GM10266 (cell line): ENCODE data around the gene ASCL2.
"Not testable (repeated sequence)": the region's sequence is repeated elsewhere in the genome, so short reads cannot be mapped to it uniquely, and the experiment has no call there.

Experiments
- DNase-seq: peaks from one replicate; pipeline ENCODE4 v3.0.0; 2012; ENCODE audit errors: extremely low spot score
- TF ChIP-seq, protein P1 (sequence below): IDR thresholded peaks from 2 replicates; pipeline ENCODE4 v1.5.1; 2012; ENCODE audit warnings: mild to moderate bottlenecking, low read depth; ENCODE audit not compliant: control insufficient read depth, insufficient read depth; ENCODE audit errors: missing control alignments

ASCL2 gene

GRCh38 chr11:2293531-2293971 lies 23.2 kb upstream of the ASCL2 start:
- no peak for DNase-seq
- TF ChIP-seq, protein P1, sequence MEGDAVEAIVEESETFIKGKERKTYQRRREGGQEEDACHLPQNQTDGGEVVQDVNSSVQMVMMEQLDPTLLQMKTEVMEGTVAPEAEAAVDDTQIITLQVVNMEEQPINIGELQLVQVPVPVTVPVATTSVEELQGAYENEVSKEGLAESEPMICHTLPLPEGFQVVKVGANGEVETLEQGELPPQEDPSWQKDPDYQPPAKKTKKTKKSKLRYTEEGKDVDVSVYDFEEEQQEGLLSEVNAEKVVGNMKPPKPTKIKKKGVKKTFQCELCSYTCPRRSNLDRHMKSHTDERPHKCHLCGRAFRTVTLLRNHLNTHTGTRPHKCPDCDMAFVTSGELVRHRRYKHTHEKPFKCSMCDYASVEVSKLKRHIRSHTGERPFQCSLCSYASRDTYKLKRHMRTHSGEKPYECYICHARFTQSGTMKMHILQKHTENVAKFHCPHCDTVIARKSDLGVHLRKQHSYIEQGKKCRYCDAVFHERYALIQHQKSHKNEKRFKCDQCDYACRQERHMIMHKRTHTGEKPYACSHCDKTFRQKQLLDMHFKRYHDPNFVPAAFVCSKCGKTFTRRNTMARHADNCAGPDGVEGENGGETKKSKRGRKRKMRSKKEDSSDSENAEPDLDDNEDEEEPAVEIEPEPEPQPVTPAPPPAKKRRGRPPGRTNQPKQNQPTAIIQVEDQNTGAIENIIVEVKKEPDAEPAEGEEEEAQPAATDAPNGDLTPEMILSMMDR, result no peak

DNA sequence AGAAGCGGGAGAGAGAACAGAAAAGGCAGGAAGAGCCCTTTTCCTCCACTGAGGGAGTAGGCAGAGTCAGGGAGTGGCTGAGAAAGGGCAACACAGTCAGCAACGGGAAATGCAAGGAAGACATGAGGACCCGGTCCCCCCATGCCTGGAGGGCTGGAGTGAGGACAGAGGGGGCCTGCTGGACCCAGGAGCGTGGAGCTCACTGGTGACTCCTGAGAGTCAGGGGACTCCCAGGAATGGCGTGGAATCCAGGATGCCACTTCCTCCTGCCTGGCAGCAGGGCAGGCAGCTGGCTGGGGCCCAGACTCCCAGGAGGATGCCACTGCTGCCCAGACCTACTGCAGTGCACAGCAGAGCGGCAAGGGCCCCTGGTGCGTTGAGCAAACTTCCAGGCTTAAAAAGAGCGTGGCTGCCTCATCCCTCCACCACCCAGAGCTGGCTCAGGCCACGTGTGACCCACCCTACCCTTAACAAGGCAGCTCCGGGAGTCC lies 20.0 kb upstream of the ASCL2 start:
- TF ChIP-seq, protein P1, result no peak
- DNase-seq, result no peak

GRCh38 chr11:2289859-2290258 lies 19.5 kb upstream of the ASCL2 start:
- no peak for DNase-seq
- TF ChIP-seq, protein P1, result no peak

DNA sequence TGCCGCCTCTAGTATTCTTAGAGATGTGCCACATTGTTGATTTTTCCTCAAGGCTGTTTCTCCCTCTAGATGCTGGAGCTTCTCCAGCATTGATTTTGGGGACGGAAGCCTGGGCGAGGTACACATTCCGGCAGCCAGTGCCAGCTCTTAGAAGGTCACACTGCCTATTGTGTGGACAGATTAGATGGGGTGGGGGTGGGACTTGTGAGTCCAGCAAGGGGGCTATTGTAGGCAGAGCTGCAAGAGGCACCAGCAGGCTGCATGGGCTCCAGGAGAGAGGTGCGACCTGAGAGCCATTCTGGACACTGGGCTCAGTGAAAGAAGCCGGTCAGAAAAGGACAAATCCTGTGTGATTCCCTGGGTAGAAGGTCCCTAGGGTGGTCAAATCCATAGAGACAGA lies 19.0 kb upstream of the ASCL2 start:
- no peak for DNase-seq
- TF ChIP-seq, protein P1, result no peak

DNA sequence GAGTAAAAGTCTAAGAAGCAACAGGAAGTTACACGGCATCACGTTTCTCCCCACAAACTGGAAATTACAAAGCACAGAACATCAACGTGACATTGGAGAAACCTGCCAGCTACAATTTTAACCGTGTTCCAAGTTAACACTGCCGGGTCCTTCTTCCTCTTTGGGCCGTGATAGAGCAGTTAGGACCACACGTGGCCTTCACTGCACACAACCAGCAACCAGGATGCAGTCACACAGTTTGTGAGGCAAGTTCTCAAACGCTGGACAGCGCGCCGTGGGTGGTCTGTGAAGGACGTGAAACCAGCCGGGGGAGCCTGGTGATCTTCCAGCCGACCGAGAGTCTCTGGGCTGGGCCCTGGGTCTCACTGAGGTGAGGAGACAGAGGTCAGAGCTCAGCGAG lies 16.7 kb upstream of the ASCL2 start:
- TF ChIP-seq, protein P1, result no peak
- no peak for DNase-seq

DNA sequence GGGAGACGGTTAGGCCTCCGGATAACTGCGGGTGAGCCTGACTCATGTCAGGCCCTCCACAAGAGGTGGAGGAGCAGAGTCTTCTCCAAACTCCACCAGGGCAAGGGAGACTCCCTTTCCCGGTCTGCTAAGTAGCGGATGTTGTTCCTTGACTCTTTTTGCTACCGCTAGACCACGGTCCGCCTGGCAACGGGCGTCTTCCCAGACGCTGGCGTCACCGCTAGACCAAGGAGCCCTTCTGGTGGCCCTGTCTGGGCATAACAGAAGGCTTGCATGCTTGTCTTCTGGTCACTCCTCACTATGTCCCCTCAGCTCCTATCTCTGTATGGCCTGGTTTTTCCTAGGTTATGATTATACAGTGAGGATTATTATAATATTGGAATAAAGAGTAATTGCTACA lies 16.0 kb upstream of the ASCL2 start:
- not testable (repeated sequence) for DNase-seq

GRCh38 chr11:2280208-2280607 lies 9.8 kb upstream of the ASCL2 start:
- TF ChIP-seq, protein P1, result no peak
- no peak for DNase-seq

DNA sequence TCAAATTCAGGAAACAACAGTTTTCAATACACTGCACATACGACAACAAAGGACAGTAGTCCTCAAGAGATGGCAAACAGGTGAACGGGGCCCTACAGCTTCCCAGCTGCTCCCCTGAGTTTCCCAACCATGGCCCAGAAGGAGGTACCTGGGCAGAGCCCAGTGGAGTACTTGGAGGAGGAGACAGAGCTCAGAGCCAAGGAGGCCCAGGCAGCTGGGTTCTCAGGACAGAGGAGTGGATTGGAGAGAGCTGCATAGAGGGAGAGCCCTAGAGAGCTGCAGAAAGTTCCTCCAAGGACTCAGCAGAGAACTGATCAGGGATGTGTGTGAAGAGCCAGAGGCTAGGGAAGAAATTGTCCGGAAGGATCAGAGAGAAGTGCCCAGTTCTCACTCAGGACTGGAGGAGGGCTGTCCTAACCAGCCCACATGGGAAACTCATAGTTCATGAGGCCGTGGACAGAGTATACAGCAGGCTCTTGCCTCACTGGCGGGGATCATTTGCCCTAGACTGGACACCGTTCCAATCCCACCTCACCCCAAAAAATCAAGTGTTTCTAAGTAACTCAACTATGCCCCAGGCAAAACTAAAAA lies 7.6 kb upstream of the ASCL2 start:
- DNase-seq, result no peak
- TF ChIP-seq, protein P1, result no peak
